Measurements from ENCODE around the gene LAMA2. TPM values are rescaled to one million over a fixed set of nuclear protein-coding genes. Genes with fewer than 3 reads are reported as not detected.

The LAMA2 gene
- total and polyA plus RNA-seq, 2 of the 8 experiments (the other 6 are each of a cell fraction or from before 2014, with no cell fraction given) = 1.3 to 3.8 TPM

- TF ChIP-seq RBBP5 (IDR thresholded peaks at IDR 0.05; ENCODE audit: borderline replicate concordance, low read depth, low read length) (no peak), HDAC6 (IDR thresholded peaks at IDR 0.05; ENCODE audit: low read depth, low read length) (no peak)
Measured at GRCh38 chr6:129069006-129069405, 186.1 kb downstream of the LAMA2 start (continued).
